GM21447 (cell line): Measurements from ENCODE around the gene HNRNPA2B1.
A peak's percentile ranks its signal among the peaks of the same experiment; 100 is the strongest.
"Not testable (repeated sequence)": the region's sequence is repeated elsewhere in the genome, so short reads cannot be mapped to it uniquely, and the experiment has no call there.

ENCODE experiments used
- ATAC-seq: cut with Tn5 transposase; IDR thresholded peaks from one replicate; pipeline ENCODE4 v1.9.1; 2021; ENCODE audit not compliant: unreplicated experiment

The HNRNPA2B1 gene

GRCh38 chr7:26166684-26167266 is 33.8 kb downstream of the HNRNPA2B1 start:
- ATAC-seq = peak; percentile 45

- ATAC-seq = no peak
These were observed 34.4 kb downstream of the HNRNPA2B1 start for GRCh38 chr7:26165950-26166683.

GRCh38 chr7:26163804-26164203 is 36.7 kb downstream of the HNRNPA2B1 start:
- not testable (repeated sequence) for ATAC-seq

GRCh38 chr7:26162431-26162830 is 38.1 kb downstream of the HNRNPA2B1 start:
- no peak for ATAC-seq

- no peak for ATAC-seq
These were observed 39.6 kb downstream of the HNRNPA2B1 start for GRCh38 chr7:26160896-26161295.

- no peak for ATAC-seq
These were observed 41.3 kb downstream of the HNRNPA2B1 start for GRCh38 chr7:26159243-26159642.

- ATAC-seq = no peak
These were observed 42.9 kb downstream of the HNRNPA2B1 start for GRCh38 chr7:26157520-26158105.

GRCh38 chr7:26156451-26157420 is 43.8 kb downstream of the HNRNPA2B1 start:
- ATAC-seq = peak; percentile 34

GRCh38 chr7:26155531-26156375 is 44.8 kb downstream of the HNRNPA2B1 start:
- ATAC-seq = no peak

- no peak for ATAC-seq
These were observed 46.4 kb downstream of the HNRNPA2B1 start for GRCh38 chr7:26153823-26154783.

- no peak for ATAC-seq
These were observed 47.2 kb downstream of the HNRNPA2B1 start for GRCh38 chr7:26153241-26153822.

- peak; percentile 4 for ATAC-seq
These were observed 47.7 kb downstream of the HNRNPA2B1 start for GRCh38 chr7:26152782-26153240.

- peak; percentile 50 for ATAC-seq
These were observed 48.4 kb downstream of the HNRNPA2B1 start, which contains the start of gene NFE2L3 for GRCh38 chr7:26151953-26152781. NFE2L3 (plus strand) TSS chr7:26152198; CDS start chr7:26152499, 301 bp downstream.

- ATAC-seq = no peak
These were observed 48.9 kb downstream of the HNRNPA2B1 start for GRCh38 chr7:26151650-26151952.

GRCh38 chr7:26151096-26151495 is 49.5 kb downstream of the HNRNPA2B1 start:
- ATAC-seq = no peak

GRCh38 chr7:26149391-26149977 is 51.1 kb downstream of the HNRNPA2B1 start:
- ATAC-seq = no peak

- ATAC-seq = not testable (repeated sequence)
These were observed 52.2 kb downstream of the HNRNPA2B1 start for GRCh38 chr7:26148307-26148700.
